Neuronal stem cell (in vitro differentiated cells): ENCODE measurements around the gene ZNF618.

ENCODE experiments used
- DNase-seq: peaks from one replicate; pipeline ENCODE4 v3.0.0-alpha.2; 2013; ENCODE audit warnings: low spot score
- H2AFZ ChIP-seq: one replicate; pipeline ENCODE4 v1.6.1; 2013; ENCODE audit warnings: mild to moderate bottlenecking, low read length, inconsistent platforms
- H2AK5ac ChIP-seq: 2 replicates; pipeline ENCODE4 v1.6.1; 2013; ENCODE audit warnings: low read depth, mild to moderate bottlenecking, inconsistent platforms, low read length, moderate library complexity, mixed read lengths
- H2BK120ac ChIP-seq: 2 replicates; pipeline ENCODE4 v1.6.1; 2013; ENCODE audit warnings: low read depth, mild to moderate bottlenecking, inconsistent platforms, low read length, moderate library complexity, mixed read lengths
- H2BK12ac ChIP-seq: one replicate; pipeline ENCODE4 v1.6.1; 2013; ENCODE audit warnings: low read length, inconsistent platforms
- H2BK15ac ChIP-seq: 2 replicates; pipeline ENCODE4 v1.6.1; 2013; ENCODE audit warnings: mild to moderate bottlenecking, low read length, inconsistent platforms, mixed read lengths
- H2BK5ac ChIP-seq: one replicate; pipeline ENCODE4 v1.6.1; 2013; ENCODE audit warnings: inconsistent platforms, mild to moderate bottlenecking, low read length, moderate library complexity
- H3K14ac ChIP-seq: one replicate; pipeline ENCODE4 v1.6.1; 2013; ENCODE audit warnings: low read length, inconsistent platforms
- H3K18ac ChIP-seq: 2 replicates; pipeline ENCODE4 v1.6.1; 2013; ENCODE audit warnings: low read length, inconsistent platforms
- H3K23ac ChIP-seq: 2 replicates; pipeline ENCODE4 v1.6.1; 2013; ENCODE audit warnings: low read depth, mild to moderate bottlenecking, mixed read lengths, low read length, inconsistent platforms; ENCODE audit not compliant: poor library complexity
- H3K27ac ChIP-seq: replicated peaks from 3 replicates; pipeline ENCODE4 v1.5.1; 2013; ENCODE audit warnings: low read length, inconsistent platforms
- H3K27me3 ChIP-seq, 3 experiments: 2 replicates each; pipeline ENCODE4 v1.6.1; 2013; ENCODE audit warnings: low read length in 3 of 3, mild to moderate bottlenecking in 2 of 3, inconsistent platforms in 1 of 3, low read depth in 1 of 3, mixed read lengths in 1 of 3, moderate library complexity in 1 of 3; ENCODE audit not compliant: control insufficient read depth in 3 of 3, insufficient read depth in 3 of 3
- H3K36me3 ChIP-seq, 2 donors: replicated peaks in 1 of 2; 2 replicates each; pipeline ENCODE4 v1.6.1; 2013; ENCODE audit warnings: low read length in 2 of 2; ENCODE audit not compliant: control insufficient read depth in 2 of 2, insufficient read depth in 2 of 2
- H3K4ac ChIP-seq: 2 replicates; pipeline ENCODE4 v1.6.1; 2013; ENCODE audit warnings: inconsistent platforms, mild to moderate bottlenecking, low read length, moderate library complexity
- H3K4me1 ChIP-seq, 2 donors: 1 replicate in 1 of 2; 2 replicates in 1 of 2; pipeline ENCODE4 v1.6.1; 2013; ENCODE audit warnings: low read length in 2 of 2, low read depth in 1 of 2; ENCODE audit not compliant: control insufficient read depth in 2 of 2, insufficient read depth in 1 of 2
- H3K4me2 ChIP-seq: one replicate; pipeline ENCODE4 v1.6.1; 2013; ENCODE audit warnings: mild to moderate bottlenecking, low read length, inconsistent platforms; ENCODE audit not compliant: insufficient read depth, poor library complexity, severe bottlenecking
- H3K4me3 ChIP-seq, 2 donors: 2 replicates each; pipeline ENCODE4 v1.5.1; 2013; ENCODE audit warnings: low read length in 2 of 2, mild to moderate bottlenecking in 2 of 2, inconsistent platforms in 1 of 2, moderate library complexity in 1 of 2
- H3K79me1 ChIP-seq: one replicate; pipeline ENCODE4 v1.6.1; 2013; ENCODE audit warnings: low read depth, mild to moderate bottlenecking, inconsistent platforms, low read length, moderate library complexity
- H3K9ac ChIP-seq: one replicate; pipeline ENCODE4 v1.6.1; 2013; ENCODE audit warnings: mild to moderate bottlenecking, low read depth, low read length, inconsistent platforms; ENCODE audit not compliant: poor library complexity
- H3K9me3 ChIP-seq, 2 donors: replicated peaks in 1 of 2; 2 replicates each; pipeline versions ENCODE3 to v1.6.1; 2013; ENCODE audit warnings: low read length in 2 of 2, mild to moderate bottlenecking in 2 of 2, inconsistent platforms in 1 of 2, low read depth in 1 of 2, mixed read lengths in 1 of 2, moderate library complexity in 1 of 2; ENCODE audit not compliant: control insufficient read depth in 2 of 2, insufficient read depth in 1 of 2
- H4K8ac ChIP-seq: one replicate; pipeline ENCODE4 v1.6.1; 2013; ENCODE audit warnings: low read depth, mild to moderate bottlenecking, inconsistent platforms, low read length, moderate library complexity
- H4K91ac ChIP-seq: one replicate; pipeline ENCODE4 v1.6.1; 2013; ENCODE audit warnings: low read length, low read depth, mild to moderate bottlenecking, inconsistent platforms; ENCODE audit not compliant: poor library complexity
- WGBS, 2 donors: extraction: QIAGEN DNeasy Blood & Tissue Kit; methylation state at CpG; one replicate each; pipeline ENCODE4 v1.1.7; 2013; ENCODE audit warnings: missing lambda C conversion rate in 2 of 2, mixed read lengths in 1 of 2; ENCODE audit not compliant: insufficient read length in 2 of 2, insufficient replicate concordance in 1 of 2; ENCODE audit errors: extremely low coverage in 2 of 2; 5-methylcytosine and 5-hydroxymethylcytosine counted together

Gene ZNF618

GRCh38 chr9:114078021-114078780 lies 202.1 kb downstream of the ZNF618 start, which contains the start of gene AMBP:
Gene AMBP (minus strand): TSS chr9:114078300. CDS start chr9:114078209, 91 bp downstream.
- no peak within 1 kb of the TSS for H2BK120ac ChIP-seq
- no CpG with 5 or more reads among the region's 16 CpGs for WGBS, 2 donors
- no peak within 1 kb of the TSS for H3K4ac ChIP-seq
- no peak within 1 kb of the TSS for H3K4me2 ChIP-seq
- no peak within 1 kb of the TSS for H2AFZ ChIP-seq
- H3K14ac ChIP-seq, result no peak within 1 kb of the TSS
- H3K4me1 ChIP-seq, result peaks cover 0 to 6% of the 10 kb centered on the region in 2 donors
- H3K18ac ChIP-seq, result peak within 1 kb of the TSS; percentile 78
- no peak within 1 kb of the TSS for H4K8ac ChIP-seq
- no peaks in the 10 kb centered on the region for H3K27me3 ChIP-seq
- H3K27ac ChIP-seq, result no peak within 1 kb of the TSS
- H2BK12ac ChIP-seq, result no peak within 1 kb of the TSS
- H2AK5ac ChIP-seq, result peak within 1 kb of the TSS; percentile 76
- no peak within 1 kb of the TSS for H4K91ac ChIP-seq
- H3K23ac ChIP-seq, result peak within 1 kb of the TSS; percentile 14
- H3K36me3 ChIP-seq, result no peaks in the 10 kb centered on the region
- no peak within 1 kb of the TSS for H3K9ac ChIP-seq
- no peaks in the 10 kb centered on the region for H3K9me3 ChIP-seq
- H2BK5ac ChIP-seq, result peak within 1 kb of the TSS; percentile 7
- no peak within 1 kb of the TSS for H2BK15ac ChIP-seq
- no peaks in the 10 kb centered on the region for H3K79me1 ChIP-seq
- DNase-seq, result no peak
- H3K4me3 ChIP-seq, result no peak within 1 kb of the TSS

DNA sequence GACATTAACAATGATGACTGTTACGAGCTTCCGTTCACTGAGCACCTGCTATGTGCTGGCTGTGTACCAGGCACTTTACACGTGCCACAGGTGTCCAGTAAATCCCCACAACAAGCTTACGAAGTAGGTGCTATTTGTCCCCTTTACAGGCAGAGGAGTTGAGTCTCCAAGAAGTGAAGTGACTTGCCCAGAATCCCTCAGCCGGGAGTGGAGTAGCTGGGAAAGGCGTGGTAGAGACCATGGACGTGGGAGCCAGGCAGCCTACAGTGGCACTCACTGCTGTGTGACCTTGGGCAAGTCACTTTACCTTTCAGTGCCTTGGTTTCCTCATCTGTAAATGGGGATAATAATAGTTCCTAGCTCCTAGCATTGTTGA lies 202.7 kb downstream of the ZNF618 start:
- Histone ChIP-seq H2BK120ac (no peak overlapping the region), H3K9me3 (no peaks in the 10 kb centered on the region), H2AK5ac (no peak overlapping the region), H4K8ac (no peak overlapping the region), H3K79me1 (no peaks in the 10 kb centered on the region), H2BK5ac (no peak overlapping the region), H3K4me2 (no peak overlapping the region), H2BK12ac (no peak overlapping the region), H2BK15ac (no peak overlapping the region), H3K4me1 (peaks cover 0 to 6% of the 10 kb centered on the region in 2 donors), H3K36me3 (no peaks in the 10 kb centered on the region), H2AFZ (no peak overlapping the region), H3K27me3 (peaks cover 0 to 3% (median 0%) of the 10 kb centered on the region in 3 experiments), H3K23ac (no peak overlapping the region), H3K18ac (no peak overlapping the region), H3K4ac (no peak overlapping the region), H3K4me3 (no peak overlapping the region), H4K91ac (no peak overlapping the region), H3K9ac (no peak overlapping the region), H3K27ac (no peak overlapping the region), H3K14ac (no peak overlapping the region)
- no peak for DNase-seq
- no CpG with 5 or more reads among the region's 7 CpGs for WGBS, 2 donors

DNA sequence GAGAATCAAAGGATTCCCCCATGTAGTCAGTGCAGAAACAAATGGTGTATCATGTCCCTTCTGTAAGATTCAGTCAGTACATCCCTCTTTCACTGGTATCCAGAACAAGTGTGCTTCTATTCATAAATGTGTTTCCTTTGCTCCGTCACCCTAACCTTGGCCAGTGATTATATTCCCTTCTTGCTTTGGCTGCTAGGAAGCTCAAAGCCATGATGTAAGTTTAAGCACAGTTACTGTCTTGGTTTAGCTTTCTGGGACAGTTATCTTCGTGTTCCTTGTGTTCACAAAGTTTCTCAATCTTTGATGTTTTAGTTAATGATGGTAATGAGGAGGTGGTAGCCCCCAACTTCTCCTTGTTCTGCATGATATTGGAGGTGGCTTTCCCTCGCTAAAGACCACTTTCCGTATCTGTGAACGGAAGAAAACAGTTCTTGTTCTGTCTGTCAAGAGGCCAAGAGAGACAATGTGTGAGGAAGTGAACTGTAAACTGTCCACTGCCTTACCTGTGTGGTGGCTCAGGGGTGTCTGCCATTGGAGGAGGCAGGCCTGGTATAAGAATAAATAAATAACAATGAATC lies 204.2 kb downstream of the ZNF618 start:
- Histone ChIP-seq H3K9me3 (no peaks in the 10 kb centered on the region), H2AFZ (no peak overlapping the region), H2BK120ac (no peak overlapping the region), H3K4ac (no peak overlapping the region), H3K27me3 (peaks cover 0 to 18% (median 0%) of the 10 kb centered on the region in 3 experiments), H3K14ac (no peak overlapping the region), H3K4me3 (no peak overlapping the region), H3K27ac (no peak overlapping the region), H2BK5ac (no peak overlapping the region), H3K4me1 (peaks cover 0 to 6% of the 10 kb centered on the region in 2 donors), H2BK15ac (no peak overlapping the region), H3K36me3 (no peaks in the 10 kb centered on the region), H2AK5ac (no peak overlapping the region), H3K79me1 (no peaks in the 10 kb centered on the region), H4K8ac (no peak overlapping the region), H3K4me2 (no peak overlapping the region), H3K23ac (no peak overlapping the region), H3K18ac (no peak overlapping the region), H2BK12ac (no peak overlapping the region), H4K91ac (no peak overlapping the region), H3K9ac (no peak overlapping the region)
- WGBS, 2 donors, result no CpG with 5 or more reads among the region's 5 CpGs
- no peak for DNase-seq

GRCh38 chr9:114080773-114081440 lies 204.8 kb downstream of the ZNF618 start:
- H3K79me1 ChIP-seq, result no peaks in the 10 kb centered on the region
- no peak overlapping the region for H2BK12ac ChIP-seq
- no peak overlapping the region for H3K4me3 ChIP-seq
- peaks cover 0 to 24% (median 0%) of the 10 kb centered on the region in 3 experiments for H3K27me3 ChIP-seq
- H2BK15ac ChIP-seq, result no peak overlapping the region
- H3K27ac ChIP-seq, result no peak overlapping the region
- H2BK120ac ChIP-seq, result no peak overlapping the region
- no peak for DNase-seq
- H4K91ac ChIP-seq, result no peak overlapping the region
- H2AK5ac ChIP-seq, result no peak overlapping the region
- H3K14ac ChIP-seq, result no peak overlapping the region
- no peak overlapping the region for H3K4ac ChIP-seq
- H2AFZ ChIP-seq, result no peak overlapping the region
- no peaks in the 10 kb centered on the region for H3K36me3 ChIP-seq
- H2BK5ac ChIP-seq, result no peak overlapping the region
- no CpG with 5 or more reads among the region's 7 CpGs for WGBS, 2 donors
- H3K4me2 ChIP-seq, result no peak overlapping the region
- no peak overlapping the region for H4K8ac ChIP-seq
- H3K18ac ChIP-seq, result no peak overlapping the region
- no peak overlapping the region for H3K23ac ChIP-seq
- H3K9ac ChIP-seq, result no peak overlapping the region
- peaks cover 0 to 6% of the 10 kb centered on the region in 2 donors for H3K4me1 ChIP-seq
- no peaks in the 10 kb centered on the region for H3K9me3 ChIP-seq
